Measurements from ENCODE around the gene ATOH8.

Gene ATOH8

GRCh38 chr2:85759257-85759613 is 5.4 kb downstream of the ATOH8 start:
- no peaks in the 10 kb centered on the region for H3K36me3 ChIP-seq (ENCODE audit: insufficient read depth)
- H3K27ac ChIP-seq = no peak overlapping the region
- no peak overlapping the region for H3K9ac ChIP-seq
- peaks cover 18% of the 10 kb centered on the region for H3K27me3 ChIP-seq (ENCODE audit: insufficient read depth, low read depth)
- H3K4me3 ChIP-seq (IDR thresholded peaks at IDR 0.05; ENCODE audit: insufficient read depth, low read depth, low read length) = no peak overlapping the region
- no peak overlapping the region for H3K4me2 ChIP-seq
- H4K20me1 ChIP-seq (ENCODE audit: insufficient read depth) = no peaks in the 10 kb centered on the region
- H2AFZ ChIP-seq (ENCODE audit: low read depth) = no peak overlapping the region
- H3K79me2 ChIP-seq (ENCODE audit: insufficient read depth, low read depth) = no peaks in the 10 kb centered on the region
- no peaks in the 10 kb centered on the region for H3K4me1 ChIP-seq (ENCODE audit: low read depth, poor library complexity, severe bottlenecking)
- TF ChIP-seq, protein P1, sequence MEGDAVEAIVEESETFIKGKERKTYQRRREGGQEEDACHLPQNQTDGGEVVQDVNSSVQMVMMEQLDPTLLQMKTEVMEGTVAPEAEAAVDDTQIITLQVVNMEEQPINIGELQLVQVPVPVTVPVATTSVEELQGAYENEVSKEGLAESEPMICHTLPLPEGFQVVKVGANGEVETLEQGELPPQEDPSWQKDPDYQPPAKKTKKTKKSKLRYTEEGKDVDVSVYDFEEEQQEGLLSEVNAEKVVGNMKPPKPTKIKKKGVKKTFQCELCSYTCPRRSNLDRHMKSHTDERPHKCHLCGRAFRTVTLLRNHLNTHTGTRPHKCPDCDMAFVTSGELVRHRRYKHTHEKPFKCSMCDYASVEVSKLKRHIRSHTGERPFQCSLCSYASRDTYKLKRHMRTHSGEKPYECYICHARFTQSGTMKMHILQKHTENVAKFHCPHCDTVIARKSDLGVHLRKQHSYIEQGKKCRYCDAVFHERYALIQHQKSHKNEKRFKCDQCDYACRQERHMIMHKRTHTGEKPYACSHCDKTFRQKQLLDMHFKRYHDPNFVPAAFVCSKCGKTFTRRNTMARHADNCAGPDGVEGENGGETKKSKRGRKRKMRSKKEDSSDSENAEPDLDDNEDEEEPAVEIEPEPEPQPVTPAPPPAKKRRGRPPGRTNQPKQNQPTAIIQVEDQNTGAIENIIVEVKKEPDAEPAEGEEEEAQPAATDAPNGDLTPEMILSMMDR (conservative IDR thresholded peaks at IDR 0.05; ENCODE audit: low read depth, low read length) = no peak

DNA sequence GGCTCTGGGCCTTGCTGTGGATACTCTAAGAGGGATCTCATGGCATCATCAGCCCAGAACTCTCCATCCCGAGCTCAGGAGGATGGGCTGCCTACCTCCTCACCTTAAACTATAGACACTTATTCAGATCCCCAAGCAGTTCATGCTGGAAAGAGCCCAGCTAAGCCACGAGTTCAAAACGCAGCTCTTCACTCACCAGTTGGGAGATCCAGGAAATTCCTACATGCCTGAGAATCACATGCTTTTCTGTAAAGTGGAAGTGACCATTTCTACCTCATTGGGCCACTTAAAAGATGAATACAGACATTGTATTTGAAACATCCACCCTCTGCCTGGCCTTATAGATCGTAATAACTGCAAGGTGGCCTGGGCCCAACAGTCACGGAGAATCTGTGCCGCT is 6.6 kb downstream of the ATOH8 start:
- no peak overlapping the region for H3K4me3 ChIP-seq (IDR thresholded peaks at IDR 0.05; ENCODE audit: insufficient read depth, low read depth, low read length)
- no peak overlapping the region for H3K4me2 ChIP-seq
- TF ChIP-seq, protein P1 (conservative IDR thresholded peaks at IDR 0.05; ENCODE audit: low read depth, low read length) = no peak
- no peaks in the 10 kb centered on the region for H3K36me3 ChIP-seq (ENCODE audit: insufficient read depth)
- H3K4me1 ChIP-seq (ENCODE audit: low read depth, poor library complexity, severe bottlenecking) = no peaks in the 10 kb centered on the region
- H4K20me1 ChIP-seq (ENCODE audit: insufficient read depth) = no peaks in the 10 kb centered on the region
- H2AFZ ChIP-seq (ENCODE audit: low read depth) = no peak overlapping the region
- H3K79me2 ChIP-seq (ENCODE audit: insufficient read depth, low read depth) = no peaks in the 10 kb centered on the region
- H3K27me3 ChIP-seq (ENCODE audit: insufficient read depth, low read depth) = peaks cover 8% of the 10 kb centered on the region
- H3K27ac ChIP-seq = no peak overlapping the region
- no peak overlapping the region for H3K9ac ChIP-seq

GRCh38 chr2:85760872-85761271 is 7.1 kb downstream of the ATOH8 start:
- Histone ChIP-seq H3K4me2 (no peak overlapping the region), H2AFZ (ENCODE audit: low read depth) (no peak overlapping the region), H3K36me3 (ENCODE audit: insufficient read depth) (no peaks in the 10 kb centered on the region), H3K27me3 (ENCODE audit: insufficient read depth, low read depth) (peaks cover 3% of the 10 kb centered on the region; the same call in 1 of the 2 replicates), H3K79me2 (ENCODE audit: insufficient read depth, low read depth) (no peaks in the 10 kb centered on the region), H3K4me1 (ENCODE audit: low read depth, poor library complexity, severe bottlenecking) (no peaks in the 10 kb centered on the region), H4K20me1 (ENCODE audit: insufficient read depth) (no peaks in the 10 kb centered on the region), H3K27ac (no peak overlapping the region), H3K4me3 (IDR thresholded peaks at IDR 0.05; ENCODE audit: insufficient read depth, low read depth, low read length) (no peak overlapping the region), H3K9ac (no peak overlapping the region)
- TF ChIP-seq, protein P1 (conservative IDR thresholded peaks at IDR 0.05; ENCODE audit: low read depth, low read length) = no peak

DNA sequence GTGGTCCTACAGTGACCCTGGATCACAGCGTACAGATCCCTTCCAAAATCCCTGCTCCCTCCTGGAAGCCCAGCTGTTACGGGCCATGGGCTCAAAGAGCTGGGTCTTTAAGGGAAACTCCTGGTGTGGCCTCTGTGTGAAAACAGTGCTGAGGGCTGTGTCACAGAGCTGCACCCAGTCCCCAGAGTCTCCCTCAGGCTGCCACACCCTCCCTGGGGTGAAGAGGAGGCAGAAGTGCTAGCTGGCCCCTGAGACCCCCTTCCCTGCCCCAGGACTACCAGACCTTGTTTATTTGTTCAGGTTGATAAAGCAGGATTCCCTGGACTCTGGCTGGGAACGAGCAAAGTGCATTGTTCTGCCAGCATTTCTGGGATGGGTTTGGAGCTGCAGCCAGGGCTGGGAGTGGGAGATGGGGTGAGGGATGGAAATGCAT is 7.7 kb downstream of the ATOH8 start:
- TF ChIP-seq, protein P1 (conservative IDR thresholded peaks at IDR 0.05; ENCODE audit: low read depth, low read length) = no peak
- Histone ChIP-seq H3K27me3 (ENCODE audit: insufficient read depth, low read depth) (peaks cover 3% of the 10 kb centered on the region; the same call in 1 of the 2 replicates), H3K4me2 (no peak overlapping the region), H3K4me3 (IDR thresholded peaks at IDR 0.05; ENCODE audit: insufficient read depth, low read depth, low read length) (no peak overlapping the region), H2AFZ (ENCODE audit: low read depth) (no peak overlapping the region), H4K20me1 (ENCODE audit: insufficient read depth) (no peaks in the 10 kb centered on the region), H3K36me3 (ENCODE audit: insufficient read depth) (no peaks in the 10 kb centered on the region), H3K27ac (no peak overlapping the region), H3K9ac (no peak overlapping the region), H3K79me2 (ENCODE audit: insufficient read depth, low read depth) (no peaks in the 10 kb centered on the region), H3K4me1 (ENCODE audit: low read depth, poor library complexity, severe bottlenecking) (no peaks in the 10 kb centered on the region)

All from KMS-11 (cell line).